RWPE2 (cell line): ENCODE results near the gene UBR7.
A peak's percentile ranks its signal among the peaks of the same experiment; 100 is the strongest.
"Not testable (repeated sequence)": the region's sequence is repeated elsewhere in the genome, so short reads cannot be mapped to it uniquely, and the experiment has no call there.

Experiments used
- ATAC-seq: fragments of 200-7000 bp; cut with Tn5 transposase; 3 replicates; pipeline ENCODE4 v1.9.1; 2021; ENCODE audit warnings: low read depth
- DNase-seq: peaks from one replicate; pipeline ENCODE4 v3.0.0-alpha.2; 2020; ENCODE audit warnings: low spot score
- H3K27ac ChIP-seq: fragments of 450-650 bp; 2 replicates; pipeline ENCODE4 v1.5.1; 2017; ENCODE audit warnings: mild to moderate bottlenecking; ENCODE audit not compliant: poor library complexity, severe bottlenecking
- H3K27me3 ChIP-seq: fragments of 250-450 bp; sonication (Bioruptor Pico); 2 replicates; pipeline ENCODE4 v1.5.1; 2021; ENCODE audit warnings: mild to moderate bottlenecking, moderate library complexity; ENCODE audit not compliant: insufficient read depth, poor library complexity, severe bottlenecking
- H3K36me3 ChIP-seq: fragments of 250-450 bp; sonication (Bioruptor Pico); 2 replicates; pipeline ENCODE4 v1.5.1; 2020; ENCODE audit warnings: low read depth, mild to moderate bottlenecking, moderate library complexity
- H3K4me1 ChIP-seq: fragments of 250-450 bp; sonication (Bioruptor Pico); 2 replicates; pipeline ENCODE4 v1.5.1; 2021; ENCODE audit warnings: mild to moderate bottlenecking, moderate library complexity; ENCODE audit not compliant: insufficient read depth, poor library complexity, severe bottlenecking
- H3K4me3 ChIP-seq: fragments of 250-450 bp; sonication (Bioruptor Pico); 2 replicates; pipeline ENCODE4 v1.5.1; 2021; ENCODE audit warnings: mild to moderate bottlenecking, moderate library complexity; ENCODE audit not compliant: severe bottlenecking
- H3K9me3 ChIP-seq: fragments of 250-450 bp; sonication (Bioruptor Pico); 2 replicates; pipeline ENCODE4 v1.5.1; 2021; ENCODE audit warnings: mild to moderate bottlenecking, moderate library complexity; ENCODE audit not compliant: severe bottlenecking
- TF ChIP-seq, protein P1 (sequence below): fragments of 450-650 bp; IDR thresholded peaks from one replicate; pipeline ENCODE4 v1.5.1; 2017; ENCODE audit warnings: mild to moderate bottlenecking, moderate library complexity; ENCODE audit not compliant: poor library complexity, severe bottlenecking

The UBR7 gene

DNA sequence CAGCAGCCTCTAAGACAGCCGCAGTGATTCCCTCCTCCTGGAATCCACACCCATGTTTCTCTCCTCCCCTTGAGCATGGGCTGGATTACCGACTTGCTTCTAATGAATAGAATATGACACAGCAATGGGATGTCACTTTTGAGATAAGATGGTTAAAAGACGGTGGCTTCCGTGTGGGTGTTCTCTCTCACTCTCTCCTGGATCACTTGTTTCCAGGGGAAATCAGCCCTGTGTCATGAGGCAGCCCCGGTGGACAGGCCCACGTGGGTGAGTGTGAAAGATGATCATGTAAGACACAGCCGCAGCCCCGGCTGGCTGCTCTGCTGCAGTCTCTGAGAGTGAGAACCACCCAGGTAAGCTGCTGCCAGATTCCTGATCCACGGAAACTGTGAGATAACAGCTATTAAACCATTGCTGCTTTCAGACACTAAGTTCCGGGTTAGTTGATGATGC is 33.1 kb upstream of the UBR7 start:
- DNase-seq (peak; percentile 42), ATAC-seq (peak; percentile 48; the same call in 2 of the 3 replicates)
- Histone ChIP-seq H3K27me3 (no peaks in the 10 kb centered on the region), H3K36me3 (no peaks in the 10 kb centered on the region), H3K4me1 (peaks cover 4% of the 10 kb centered on the region), H3K4me3 (no peak overlapping the region), H3K27ac (no peak overlapping the region), H3K9me3 (no peaks in the 10 kb centered on the region)
- TF ChIP-seq, protein P1, sequence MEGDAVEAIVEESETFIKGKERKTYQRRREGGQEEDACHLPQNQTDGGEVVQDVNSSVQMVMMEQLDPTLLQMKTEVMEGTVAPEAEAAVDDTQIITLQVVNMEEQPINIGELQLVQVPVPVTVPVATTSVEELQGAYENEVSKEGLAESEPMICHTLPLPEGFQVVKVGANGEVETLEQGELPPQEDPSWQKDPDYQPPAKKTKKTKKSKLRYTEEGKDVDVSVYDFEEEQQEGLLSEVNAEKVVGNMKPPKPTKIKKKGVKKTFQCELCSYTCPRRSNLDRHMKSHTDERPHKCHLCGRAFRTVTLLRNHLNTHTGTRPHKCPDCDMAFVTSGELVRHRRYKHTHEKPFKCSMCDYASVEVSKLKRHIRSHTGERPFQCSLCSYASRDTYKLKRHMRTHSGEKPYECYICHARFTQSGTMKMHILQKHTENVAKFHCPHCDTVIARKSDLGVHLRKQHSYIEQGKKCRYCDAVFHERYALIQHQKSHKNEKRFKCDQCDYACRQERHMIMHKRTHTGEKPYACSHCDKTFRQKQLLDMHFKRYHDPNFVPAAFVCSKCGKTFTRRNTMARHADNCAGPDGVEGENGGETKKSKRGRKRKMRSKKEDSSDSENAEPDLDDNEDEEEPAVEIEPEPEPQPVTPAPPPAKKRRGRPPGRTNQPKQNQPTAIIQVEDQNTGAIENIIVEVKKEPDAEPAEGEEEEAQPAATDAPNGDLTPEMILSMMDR: no peak

DNA sequence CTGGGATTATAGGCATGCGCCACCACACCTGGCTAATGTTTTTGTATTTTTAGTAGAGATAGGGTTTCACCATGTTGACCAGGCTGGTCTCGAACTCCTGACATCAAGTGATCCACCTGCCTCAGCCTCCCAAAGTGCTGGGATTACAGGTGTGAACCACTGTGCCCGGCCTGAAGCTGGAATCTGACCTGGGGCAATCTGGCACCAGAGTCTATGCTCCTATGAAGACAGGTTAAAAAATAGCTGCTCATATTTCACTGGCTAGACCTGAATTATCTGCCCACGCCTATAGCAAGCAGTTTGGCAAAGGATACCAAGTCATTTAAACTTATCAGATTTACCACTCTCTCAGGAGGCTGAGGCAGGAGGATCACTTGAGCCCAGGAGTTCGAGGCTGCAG is 32.3 kb upstream of the UBR7 start:
- DNase-seq (peak; percentile 22), ATAC-seq (peak; percentile 57; the same call in 2 of the 3 replicates)
- H3K4me1 ChIP-seq, H3K27me3 ChIP-seq, H3K4me3 ChIP-seq, H3K9me3 ChIP-seq, H3K36me3 ChIP-seq, H3K27ac ChIP-seq: not testable (repeated sequence)

DNA sequence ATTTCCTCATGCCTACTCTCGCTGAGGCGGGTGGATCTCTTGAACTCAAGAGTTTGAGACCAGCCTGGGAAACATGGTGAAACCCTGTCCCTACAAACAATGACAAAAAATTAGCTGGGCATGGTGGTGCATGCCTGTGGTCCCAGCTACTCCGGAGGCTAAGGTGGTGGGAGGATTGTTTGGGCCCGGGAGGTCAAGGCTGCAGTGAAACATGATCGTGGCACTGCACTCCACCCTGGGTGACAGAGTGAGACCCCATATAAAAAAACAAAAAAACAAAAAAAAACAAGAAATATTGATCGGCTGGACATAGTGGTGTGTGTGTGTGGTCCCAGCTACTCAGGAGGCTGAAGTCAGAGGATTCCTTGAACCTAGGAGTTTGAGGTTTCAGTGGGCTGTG is 31.6 kb upstream of the UBR7 start:
- DNase-seq (peak; percentile 16), ATAC-seq (no peak)
- Histone ChIP-seq H3K4me3 (no peak overlapping the region), H3K36me3 (no peaks in the 10 kb centered on the region), H3K4me1 (peaks cover 4% of the 10 kb centered on the region), H3K27me3 (no peaks in the 10 kb centered on the region), H3K27ac (no peak overlapping the region), H3K9me3 (no peaks in the 10 kb centered on the region)
- TF ChIP-seq, protein P1: no peak

DNA sequence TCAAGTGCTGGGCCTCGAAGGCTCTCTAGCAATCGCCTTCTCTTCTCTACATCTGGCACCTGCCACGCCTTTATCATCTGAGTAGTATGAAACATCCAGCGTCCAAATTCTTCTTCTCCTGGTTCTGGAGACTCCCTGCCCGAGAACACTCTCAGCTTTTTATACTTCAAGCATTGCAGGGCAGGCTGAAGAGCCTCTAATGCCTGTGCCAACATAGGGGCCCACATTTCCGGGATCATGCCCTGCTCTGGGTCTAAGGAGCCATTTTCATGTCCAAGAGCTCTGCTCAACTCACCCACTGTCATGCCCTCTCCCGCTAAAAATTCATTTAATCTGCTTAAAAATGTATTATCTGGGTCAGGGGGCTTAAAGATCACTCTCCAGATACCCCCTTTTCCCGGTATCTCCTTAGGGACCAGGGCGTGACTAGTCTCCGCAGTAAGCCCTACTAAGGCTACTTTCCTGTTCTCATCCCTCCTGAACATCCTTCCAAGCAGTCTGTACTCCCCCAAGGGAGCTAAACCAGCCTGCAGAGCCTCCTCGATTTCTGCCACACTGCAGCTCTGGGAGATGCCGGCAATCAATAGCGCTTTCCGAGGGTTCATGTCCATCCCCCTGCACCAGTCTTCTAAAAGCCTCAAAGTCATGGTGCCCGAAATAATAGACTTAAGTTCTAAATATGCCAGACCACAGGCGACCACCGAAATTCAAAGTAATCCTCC is 23.3 kb upstream of the UBR7 start:
- no peaks in the 10 kb centered on the region for H3K9me3 ChIP-seq
- H3K27me3 ChIP-seq: no peaks in the 10 kb centered on the region
- H3K36me3 ChIP-seq: peaks cover 47% of the 10 kb centered on the region
- H3K4me3 ChIP-seq: peak overlapping the region; percentile 75
- TF ChIP-seq, protein P1: no peak
- DNase-seq (no peak), ATAC-seq (no peak)
- peak overlapping the region; percentile 83 for H3K27ac ChIP-seq
- peaks cover 17% of the 10 kb centered on the region for H3K4me1 ChIP-seq

DNA sequence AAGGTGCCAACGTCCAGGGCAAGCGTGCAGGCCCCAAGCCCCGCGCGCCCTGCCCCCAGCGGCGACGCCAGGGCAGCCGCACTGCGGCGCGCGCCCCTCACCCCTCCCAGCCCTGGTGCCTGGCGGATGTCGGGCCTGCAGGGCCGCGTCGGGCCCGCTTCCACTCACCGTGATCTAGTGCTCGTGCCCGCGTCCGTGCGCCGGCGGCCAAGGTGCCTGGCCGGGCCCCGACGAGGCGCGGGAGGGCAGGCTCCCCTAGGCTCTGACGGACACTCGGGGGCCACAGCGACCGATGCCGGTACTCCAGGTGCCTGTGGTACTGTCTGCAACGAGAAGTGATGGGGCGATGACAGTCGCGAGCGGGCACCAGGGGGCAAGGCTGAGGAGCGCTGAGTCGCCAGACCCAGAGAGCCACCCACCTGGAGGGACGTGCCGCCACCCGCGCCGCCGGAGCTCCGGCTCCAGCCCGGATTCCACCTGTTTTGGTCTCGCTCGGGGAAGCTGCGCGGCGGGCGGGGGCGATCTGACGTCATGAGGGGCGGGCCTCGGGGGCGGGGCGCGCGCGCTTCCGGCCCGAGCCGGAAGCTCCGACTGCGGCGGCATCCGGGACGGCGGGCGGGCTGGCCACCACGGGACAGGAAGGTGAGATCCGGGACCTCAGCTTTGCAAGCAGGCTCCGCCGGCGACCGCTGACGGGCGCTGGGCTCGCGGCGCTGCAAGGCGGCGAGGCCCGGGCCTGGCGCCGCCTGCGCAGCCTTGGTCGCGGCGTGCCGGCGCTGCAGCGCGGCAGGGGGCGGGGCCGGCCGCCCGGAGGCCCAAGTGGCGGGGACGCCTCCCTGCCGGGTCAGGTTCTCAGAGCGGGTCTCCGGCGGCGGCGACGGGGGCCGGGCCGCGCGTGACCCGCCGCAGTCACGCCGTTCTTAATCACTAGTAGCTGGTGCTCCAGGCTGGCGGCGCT is 22.4 kb upstream of the UBR7 start, which contains the start of the genes LYSET and MOAP1:
Gene LYSET, plus strand, starts transcription at position 927 of the 958 bp plus-strand sequence. CDS start 89 bp downstream, outside the sequence.
Gene MOAP1, minus strand, starts transcription at position 507 of the 958 bp plus-strand sequence. CDS start 655 bp downstream, outside the sequence.
- DNase-seq (peak; percentile 92), ATAC-seq (peak; percentile 83)
- H3K27me3 ChIP-seq: no peaks in the 10 kb centered on the region
- peak within 1 kb of the TSS; percentile 75 for H3K4me3 ChIP-seq
- TF ChIP-seq, protein P1: peak; percentile 42
- H3K27ac ChIP-seq: peak within 1 kb of the TSS; percentile 83
- H3K9me3 ChIP-seq: no peaks in the 10 kb centered on the region
- peaks cover 17% of the 10 kb centered on the region for H3K4me1 ChIP-seq
- peaks cover 52% of the 10 kb centered on the region for H3K36me3 ChIP-seq
